GM19193 (cell line): Measurements from ENCODE around the gene FBN3.

Experiments used
- POLR2A ChIP-seq: IDR thresholded peaks from 4 replicates; pipeline ENCODE4 v1.6.1; 2011; ENCODE audit not compliant: insufficient read depth, insufficient read length; ENCODE audit errors: extremely low read depth

Gene FBN3

GRCh38 chr19:8151767-8152035 lies 2.3 kb upstream of the FBN3 start:
- TF ChIP-seq POLR2A: no peak

GRCh38 chr19:8150998-8151766 lies 1.8 kb upstream of the FBN3 start:
- no peak for TF ChIP-seq POLR2A

DNA sequence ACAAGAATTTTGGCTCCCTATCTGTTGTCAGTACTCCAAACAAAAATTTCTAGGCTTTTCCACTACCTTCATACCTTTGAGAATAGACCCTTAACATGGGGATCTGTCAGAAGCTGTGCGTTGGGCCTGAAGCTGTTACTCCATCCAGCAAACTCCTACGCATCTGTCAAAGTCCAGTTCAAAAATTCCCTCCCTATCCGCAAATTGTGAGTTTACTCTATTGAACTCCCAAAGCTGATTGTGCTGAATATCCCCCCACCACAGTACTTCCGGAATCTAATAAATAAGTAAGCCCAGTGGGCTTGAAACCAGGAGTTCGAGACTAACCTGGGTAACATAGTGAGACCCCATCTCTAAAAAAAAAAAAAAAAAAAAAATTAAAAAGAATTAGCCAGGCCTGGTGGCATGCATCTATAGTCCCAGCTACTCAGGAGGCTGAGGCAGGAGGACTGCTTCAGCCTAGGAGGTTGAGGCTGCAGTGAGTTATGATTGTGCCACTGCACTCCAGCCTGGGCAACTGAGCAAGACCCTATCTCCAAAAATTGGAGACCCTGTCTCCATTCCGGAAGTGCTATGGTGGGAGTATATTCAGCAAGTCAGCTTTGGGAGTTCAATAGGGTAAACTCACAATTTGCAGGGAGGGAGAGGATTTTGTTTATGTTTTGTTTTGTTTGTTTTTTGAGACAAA lies 930 bp upstream of the FBN3 start:
- TF ChIP-seq POLR2A: no peak

GRCh38 chr19:8148410-8149260 lies 757 bp downstream of the FBN3 start:
- TF ChIP-seq POLR2A: no peak

- TF ChIP-seq POLR2A: no peak
Observed at GRCh38 chr19:8148088-8148409, 1.3 kb downstream of the FBN3 start.

GRCh38 chr19:8147582-8147978 lies 1.8 kb downstream of the FBN3 start:
- no peak for TF ChIP-seq POLR2A

- TF ChIP-seq POLR2A: no peak
Observed at GRCh38 chr19:8146877-8147581, 2.4 kb downstream of the FBN3 start.

DNA sequence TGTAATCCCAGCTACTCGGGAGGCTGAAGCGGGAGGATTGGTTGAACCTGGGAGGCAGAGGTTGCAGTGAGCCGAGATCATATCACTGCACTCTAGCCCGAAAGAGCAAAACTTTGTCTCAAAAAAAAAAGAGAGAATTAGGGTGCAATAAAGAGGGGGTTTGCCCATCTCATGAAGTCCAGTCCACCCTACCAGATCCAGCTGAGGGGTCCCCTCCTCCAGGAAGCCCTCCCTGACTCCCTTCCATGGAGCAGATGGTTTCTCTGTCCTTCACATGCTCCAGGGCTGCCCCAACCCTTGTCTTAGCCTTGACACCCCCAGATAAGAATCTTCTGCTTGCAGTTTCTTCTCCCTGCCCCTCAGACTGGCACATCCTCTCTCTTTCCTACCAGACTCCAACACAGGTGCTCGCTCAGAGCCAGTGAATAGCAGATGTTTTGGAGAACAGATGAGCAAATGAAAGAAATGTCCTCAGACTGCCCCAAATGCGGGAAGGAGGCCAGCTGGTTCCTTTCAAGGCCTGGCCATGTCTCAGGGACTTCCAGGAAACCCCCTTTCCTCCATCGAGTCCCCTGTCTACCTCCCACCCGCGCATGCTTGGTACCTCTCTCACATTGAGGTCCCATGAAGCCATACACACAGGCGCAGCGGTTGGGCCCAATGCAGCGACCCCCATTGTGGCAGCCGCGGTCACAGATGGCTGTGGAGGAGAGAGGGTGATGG lies 5.0 kb downstream of the FBN3 start:
- TF ChIP-seq POLR2A: no peak

- TF ChIP-seq POLR2A: no peak
Observed at GRCh38 chr19:8143041-8143440, 6.4 kb downstream of the FBN3 start.

GRCh38 chr19:8142513-8142900 lies 6.9 kb downstream of the FBN3 start:
- no peak for TF ChIP-seq POLR2A

- no peak for TF ChIP-seq POLR2A
Observed at GRCh38 chr19:8141726-8142512, 7.5 kb downstream of the FBN3 start.

- TF ChIP-seq POLR2A: no peak
Observed at GRCh38 chr19:8138201-8138600, 11.2 kb downstream of the FBN3 start.

- TF ChIP-seq POLR2A: no peak
Observed at GRCh38 chr19:8137425-8137824, 12.0 kb downstream of the FBN3 start.
